HepG2 (cell line): Measurements from ENCODE around the gene WDR6. TPM values are rescaled to one million over a fixed set of nuclear protein-coding genes. Genes with fewer than 3 reads are reported as not detected.

ENCODE experiments used
- ATF7 ChIP-seq, 2 experiments: fragments of 450-650 bp in 1 of 2; sonication (generic) in 1 of 2; formaldehyde crosslinking in 1 of 2; IDR thresholded peaks; 2 replicates each; pipeline versions ENCODE4 v1.4.0 to v1.6.1; 2016 to 2020; ENCODE audit warnings: antibody characterized with exemption in 1 of 2, mild to moderate bottlenecking in 1 of 2, missing genetic modification reagents in 1 of 2
- ATF7-NPFF ChIP-seq: sonication (generic); formaldehyde crosslinking; IDR thresholded peaks from 2 replicates; pipeline ENCODE4 v1.8.1; 2023; ENCODE audit warnings: mild to moderate bottlenecking, low read depth, missing genetic modification reagents, moderate library complexity
- EED ChIP-seq: sonication (generic); formaldehyde crosslinking; IDR thresholded peaks from 2 replicates; pipeline ENCODE4 v1.5.0; 2020; ENCODE audit warnings: mild to moderate bottlenecking, missing genetic modification reagents
- FOXJ3 ChIP-seq: sonication (generic); formaldehyde crosslinking; IDR thresholded peaks from 2 replicates; pipeline ENCODE4 v1.4.0; 2020; ENCODE audit warnings: missing genetic modification reagents, mild to moderate bottlenecking, borderline replicate concordance
- HMGA1 ChIP-seq: sonication (generic); formaldehyde crosslinking; conservative IDR thresholded peaks from 2 replicates; pipeline ENCODE4 v1.4.0; 2020; ENCODE audit warnings: missing genetic modification reagents
- HNF4G ChIP-seq, 2 experiments: sonication (generic) in 1 of 2; formaldehyde crosslinking in 1 of 2; IDR thresholded peaks; 2 replicates each; pipeline versions ENCODE4 v1.4.0 to v1.6.1; 2011 to 2020; ENCODE audit warnings: borderline replicate concordance in 2 of 2, low read depth in 2 of 2, mild to moderate bottlenecking in 2 of 2, low read length in 1 of 2, missing genetic modification reagents in 1 of 2, moderate library complexity in 1 of 2
- JDP2 ChIP-seq: sonication (generic); formaldehyde crosslinking; IDR thresholded peaks from 2 replicates; pipeline ENCODE4 v1.8.1; 2022; ENCODE audit warnings: missing genetic modification reagents, borderline replicate concordance
- KDM5B ChIP-seq: sonication (generic); formaldehyde crosslinking; IDR thresholded peaks from 2 replicates; pipeline ENCODE4 v1.4.0; 2020; ENCODE audit warnings: missing genetic modification reagents, mild to moderate bottlenecking, borderline replicate concordance
- KMT2B ChIP-seq: IDR thresholded peaks from 2 replicates; pipeline ENCODE4 v1.6.1; 2016; ENCODE audit warnings: missing genetic modification reagents, missing compliant biosample characterization
- MXI1 ChIP-seq: IDR thresholded peaks from 3 replicates; pipeline ENCODE4 v1.6.1; 2012; ENCODE audit warnings: low read depth, low read length, inconsistent platforms, borderline replicate concordance
- MYNN ChIP-seq: sonication (generic); formaldehyde crosslinking; IDR thresholded peaks from 2 replicates; pipeline ENCODE4 v1.4.0; 2020; ENCODE audit warnings: mild to moderate bottlenecking, low read depth, missing genetic modification reagents
- NCOA2 ChIP-seq: sonication (generic); formaldehyde crosslinking; IDR thresholded peaks from 2 replicates; pipeline ENCODE4 v1.8.0; 2022; ENCODE audit warnings: inconsistent platforms
- POGZ ChIP-seq: sonication (generic); formaldehyde crosslinking; IDR thresholded peaks from 2 replicates; pipeline ENCODE4 v1.4.0; 2020; ENCODE audit warnings: mild to moderate bottlenecking, missing genetic modification reagents
- PTBP1 ChIP-seq: fragments of 200-400 bp; formaldehyde crosslinking; IDR thresholded peaks from 2 replicates; pipeline ENCODE4 v1.6.1; 2018; ENCODE audit warnings: low read length, low read depth; ENCODE audit not compliant: poor library complexity, severe bottlenecking
- REXO4 ChIP-seq: sonication (generic); formaldehyde crosslinking; IDR thresholded peaks from 2 replicates; pipeline ENCODE4 v1.8.0; 2022; ENCODE audit warnings: missing genetic modification reagents, mild to moderate bottlenecking, borderline replicate concordance
- RFXAP ChIP-seq: sonication (generic); formaldehyde crosslinking; IDR thresholded peaks from 2 replicates; pipeline ENCODE4 v1.4.0; 2020; ENCODE audit warnings: missing genetic modification reagents, borderline replicate concordance
- ZKSCAN1 ChIP-seq: fragments of 150-350 bp; IDR thresholded peaks from 2 replicates; pipeline ENCODE4 v1.6.1; 2014; ENCODE audit warnings: low read length
- ZNF292 ChIP-seq: sonication (generic); formaldehyde crosslinking; IDR thresholded peaks from 2 replicates; pipeline ENCODE4 v1.8.1; 2022; ENCODE audit warnings: mild to moderate bottlenecking, low read depth, missing genetic modification reagents, borderline replicate concordance
- ZNF460 ChIP-seq: sonication (generic); formaldehyde crosslinking; IDR thresholded peaks from 2 replicates; pipeline ENCODE4 v1.5.1; 2020; ENCODE audit warnings: missing genetic modification reagents, mild to moderate bottlenecking, borderline replicate concordance
- ZNF547 ChIP-seq: sonication (generic); formaldehyde crosslinking; IDR thresholded peaks from 2 replicates; pipeline ENCODE4 v1.5.1; 2020; ENCODE audit warnings: mild to moderate bottlenecking, missing genetic modification reagents
- ZNF549 ChIP-seq: sonication (generic); formaldehyde crosslinking; IDR thresholded peaks from 2 replicates; pipeline ENCODE4 v1.5.0; 2020; ENCODE audit warnings: missing genetic modification reagents
- ZNF558 ChIP-seq: sonication (generic); formaldehyde crosslinking; IDR thresholded peaks from 2 replicates; pipeline ENCODE4 v1.9.0; 2022; ENCODE audit warnings: mild to moderate bottlenecking, missing genetic modification reagents, borderline replicate concordance
- ZNF598 ChIP-seq: sonication (generic); formaldehyde crosslinking; IDR thresholded peaks from 2 replicates; pipeline ENCODE4 v1.5.1; 2020; ENCODE audit warnings: mild to moderate bottlenecking, missing genetic modification reagents, borderline replicate concordance
- ZNF614 ChIP-seq: IDR thresholded peaks from 2 replicates; pipeline ENCODE4 v1.6.1; 2018; ENCODE audit warnings: missing biosample characterization, missing genetic modification reagents, inconsistent platforms, borderline replicate concordance
- ZNF747 ChIP-seq: sonication (generic); formaldehyde crosslinking; IDR thresholded peaks from 2 replicates; pipeline ENCODE4 v1.8.1; 2023; ENCODE audit warnings: missing genetic modification reagents, mild to moderate bottlenecking, borderline replicate concordance
- ZNF788 ChIP-seq: sonication (generic); formaldehyde crosslinking; IDR thresholded peaks from 2 replicates; pipeline ENCODE4 v1.5.0; 2020; ENCODE audit warnings: mild to moderate bottlenecking, missing genetic modification reagents, borderline replicate concordance
- ZNF839 ChIP-seq: sonication (generic); formaldehyde crosslinking; IDR thresholded peaks from 2 replicates; pipeline ENCODE4 v1.4.0; 2020; ENCODE audit warnings: missing genetic modification reagents, mild to moderate bottlenecking, borderline replicate concordance
- polyA plus RNA-seq, 8 experiments: library from polyadenylated mRNA; depleted of rRNA in 3 of 8; stranded (reverse) in 7 of 8; unstranded in 1 of 8; fragments of >200 nt; fragmentation: Illumina TruSeq in 4 of 8; extraction: Trizol in 4 of 8; gene quantifications; 2 replicates each; pipeline versions ENCODE4 v1.2.1 to v1.2.3, GENCODE V29; 2011 to 2016; ENCODE audit warnings: low read depth in 4 of 8, missing spikeins in 1 of 8, mixed read lengths in 1 of 8; ENCODE audit not compliant: insufficient read depth in 1 of 8
- total RNA-seq, 5 experiments: library from RNA; depleted of rRNA; stranded (reverse); fragments of >200 nt; fragmentation: Illumina TruSeq; extraction: Trizol; gene quantifications; 2 replicates each; pipeline ENCODE4 v1.2.3, GENCODE V29; 2016; ENCODE audit warnings: low read depth in 1 of 5
- TF ChIP-seq, protein P1 (sequence below), 2 experiments: sonication (generic) in 1 of 2; formaldehyde crosslinking in 1 of 2; IDR thresholded peaks; 2 replicates each; pipeline versions ENCODE4 v1.4.0 to v1.6.1; 2018 to 2020; ENCODE audit warnings: missing genetic modification reagents in 2 of 2, borderline replicate concordance in 1 of 2, low read depth in 1 of 2, mild to moderate bottlenecking in 1 of 2, missing biosample characterization in 1 of 2

The WDR6 gene
- total and polyA plus RNA-seq, 2 of the 13 experiments (the other 11 are each of a cell fraction or from before 2014, with no cell fraction given), result 73.4 to 139 TPM

DNA sequence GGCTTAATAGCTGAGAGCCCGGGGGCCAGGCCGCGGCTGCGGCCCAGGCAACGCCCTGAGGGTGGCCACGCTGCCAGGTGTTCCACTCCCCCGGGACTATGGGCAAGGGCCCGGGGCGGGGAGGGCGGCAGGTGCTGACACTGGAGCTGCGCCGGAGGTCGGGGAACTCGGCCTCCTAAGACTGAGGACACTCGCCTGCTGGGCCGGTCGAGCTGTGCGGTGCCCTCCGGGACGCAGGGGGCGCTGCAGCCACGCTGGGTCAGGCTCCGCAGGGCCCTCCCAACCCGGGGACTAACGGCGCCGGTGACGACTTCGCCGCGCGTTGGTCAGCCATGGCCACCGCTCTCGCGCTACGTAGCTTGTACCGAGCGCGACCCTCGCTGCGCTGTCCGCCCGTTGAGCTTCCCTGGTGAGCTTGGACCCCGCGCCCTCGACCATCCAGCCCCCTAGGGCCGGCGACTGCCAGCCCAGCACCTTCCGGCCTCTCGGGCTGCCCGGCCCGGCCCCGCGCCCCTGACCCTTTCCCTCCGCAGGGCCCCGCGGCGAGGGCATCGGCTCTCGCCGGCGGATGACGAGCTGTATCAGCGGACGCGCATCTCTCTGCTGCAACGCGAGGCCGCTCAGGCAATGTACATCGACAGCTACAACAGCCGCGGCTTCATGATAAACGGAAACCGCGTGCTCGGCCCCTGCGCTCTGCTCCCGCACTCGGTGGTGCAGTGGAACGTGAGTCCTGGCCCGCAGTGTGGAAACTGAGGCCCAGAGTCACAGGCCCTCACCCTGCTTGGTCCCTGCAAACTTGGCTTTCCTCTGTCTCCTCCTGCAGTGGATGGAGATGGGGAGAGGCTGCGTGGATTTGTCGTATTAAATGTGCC, 14.9 kb downstream of the WDR6 start, which contains the start of gene NDUFAF3 (continued):
- TF ChIP-seq ZNF558 (CRISPR knock-in tag) (no peak; the same call in 1 of the 2 replicates), NCOA2 (0 out of 2 replicates have a peak, but pooled peaks have one; percentile 21), KDM5B (peak; percentile 61; the same call in 1 of the 2 replicates), KMT2B (peak; percentile 68), ATF7 (IDR thresholded peaks at IDR 0.05) (no peak), ATF7 (CRISPR knock-in tag; IDR thresholded peaks at IDR 0.05) (peak; percentile 26; the same call in 1 of the 2 replicates), ZKSCAN1 (no peak), ATF7-NPFF (CRISPR knock-in tag) (peak; percentile 65; the same call in 1 of the 2 replicates), FOXJ3 (CRISPR knock-in tag) (peak; percentile 7; the same call in 1 of the 2 replicates), ZNF547 (CRISPR knock-in tag) (peak; percentile 52), EED (CRISPR knock-in tag) (peak; percentile 76), ZNF598 (CRISPR knock-in tag) (no peak; the same call in 1 of the 2 replicates), POGZ (CRISPR knock-in tag) (peak; percentile 88), ZNF614 (CRISPR knock-in tag) (peak; percentile 56; the same call in 1 of the 2 replicates), HNF4G (IDR thresholded peaks at IDR 0.05; ENCODE audit: borderline replicate concordance, low read depth, low read length) (no peak), HNF4G (CRISPR knock-in tag; IDR thresholded peaks at IDR 0.05; ENCODE audit: borderline replicate concordance, low read depth) (no peak), REXO4 (CRISPR knock-in tag) (no peak), ZNF788 (peak; percentile 96), RFXAP (CRISPR knock-in tag) (peak; percentile 76; the same call in 1 of the 2 replicates), MYNN (CRISPR knock-in tag) (no peak), ZNF839 (CRISPR knock-in tag) (no peak), ZNF460 (CRISPR knock-in tag) (peak; percentile 3; the same call in 1 of the 2 replicates), JDP2 (CRISPR knock-in tag) (no peak), HMGA1 (CRISPR knock-in tag) (no peak), PTBP1 (no peak), MXI1 (peak; percentile 64; the same call in 2 of the 3 replicates), ZNF747 (CRISPR knock-in tag) (peak; percentile 92), ZNF549 (CRISPR knock-in tag) (peak; percentile 85), ZNF292 (CRISPR knock-in tag) (no peak)
- TF ChIP-seq, protein P1, sequence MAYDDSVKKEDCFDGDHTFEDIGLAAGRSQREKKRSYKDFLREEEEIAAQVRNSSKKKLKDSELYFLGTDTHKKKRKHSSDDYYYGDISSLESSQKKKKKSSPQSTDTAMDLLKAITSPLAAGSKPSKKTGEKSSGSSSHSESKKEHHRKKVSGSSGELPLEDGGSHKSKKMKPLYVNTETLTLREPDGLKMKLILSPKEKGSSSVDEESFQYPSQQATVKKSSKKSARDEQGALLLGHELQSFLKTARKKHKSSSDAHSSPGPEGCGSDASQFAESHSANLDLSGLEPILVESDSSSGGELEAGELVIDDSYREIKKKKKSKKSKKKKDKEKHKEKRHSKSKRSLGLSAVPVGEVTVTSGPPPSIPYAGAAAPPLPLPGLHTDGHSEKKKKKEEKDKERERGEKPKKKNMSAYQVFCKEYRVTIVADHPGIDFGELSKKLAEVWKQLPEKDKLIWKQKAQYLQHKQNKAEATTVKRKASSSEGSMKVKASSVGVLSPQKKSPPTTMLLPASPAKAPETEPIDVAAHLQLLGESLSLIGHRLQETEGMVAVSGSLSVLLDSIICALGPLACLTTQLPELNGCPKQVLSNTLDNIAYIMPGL (CRISPR knock-in tag; IDR thresholded peaks at IDR 0.05; ENCODE audit: borderline replicate concordance in 1 of 2, low read depth in 1 of 2), result peak; percentile 95 to 97
